ENCODE measurements around the gene IFITM5. TPM values are rescaled to one million over a fixed set of nuclear protein-coding genes. Genes with fewer than 3 reads are reported as not detected.

The IFITM5 gene
- not detected in 2 replicates for total RNA-seq (ENCODE audit: low replicate concordance)
- long read RNA-seq, result 0 reads

- no peak for DNase-seq (ENCODE audit: extremely low spot score, unreplicated experiment)
- H3K9me3 Mint-ChIP-seq, result no peaks in the 10 kb centered on the region
- H3K4me1 Mint-ChIP-seq (ENCODE audit: unreplicated experiment), result peaks cover 9% of the 10 kb centered on the region
- no peak within 1 kb of the TSS for H3K4me3 Mint-ChIP-seq
- peaks cover 12% of the 10 kb centered on the region for H3K27me3 Mint-ChIP-seq
- H3K36me3 Mint-ChIP-seq, result no peaks in the 10 kb centered on the region
- peak within 1 kb of the TSS; percentile 7 for H3K27ac Mint-ChIP-seq
- TF ChIP-seq CTCF (conservative IDR thresholded peaks at IDR 0.05), result no peak
Observed at GRCh38 chr11:299081-299891, at the start of gene IFITM5. Gene IFITM5, minus strand, starts transcription at chr11:299526. Its CDS starts 36 bp downstream, at chr11:299490.

- TF ChIP-seq CTCF (conservative IDR thresholded peaks at IDR 0.05), result no peak
- H3K4me1 Mint-ChIP-seq (ENCODE audit: unreplicated experiment), result peaks cover 14% of the 10 kb centered on the region
- no peaks in the 10 kb centered on the region for H3K9me3 Mint-ChIP-seq
- no peak overlapping the region for H3K27ac Mint-ChIP-seq
- no peaks in the 10 kb centered on the region for H3K27me3 Mint-ChIP-seq
- DNase-seq (ENCODE audit: extremely low spot score, unreplicated experiment), result no peak
- no peak overlapping the region for H3K4me3 Mint-ChIP-seq
- no peaks in the 10 kb centered on the region for H3K36me3 Mint-ChIP-seq
Observed at GRCh38 chr11:346529-346928, 47.2 kb upstream of the IFITM5 start.

- TF ChIP-seq CTCF (conservative IDR thresholded peaks at IDR 0.05), result no peak
- H3K36me3 Mint-ChIP-seq, result no peaks in the 10 kb centered on the region
- H3K27me3 Mint-ChIP-seq, result peaks cover 3% of the 10 kb centered on the region
- no peak overlapping the region for H3K27ac Mint-ChIP-seq
- H3K4me3 Mint-ChIP-seq, result no peak overlapping the region
- H3K4me1 Mint-ChIP-seq (ENCODE audit: unreplicated experiment), result peaks cover 5% of the 10 kb centered on the region
- DNase-seq (ENCODE audit: extremely low spot score, unreplicated experiment), result no peak
- no peaks in the 10 kb centered on the region for H3K9me3 Mint-ChIP-seq
Observed at GRCh38 chr11:344836-345578, 45.7 kb upstream of the IFITM5 start.

- peak overlapping the region; percentile 21 for H3K27ac Mint-ChIP-seq
- H3K36me3 Mint-ChIP-seq, result no peaks in the 10 kb centered on the region
- H3K9me3 Mint-ChIP-seq, result no peaks in the 10 kb centered on the region
- no peak for DNase-seq (ENCODE audit: extremely low spot score, unreplicated experiment)
- peaks cover 3% of the 10 kb centered on the region for H3K27me3 Mint-ChIP-seq
- no peak overlapping the region for H3K4me3 Mint-ChIP-seq
- TF ChIP-seq CTCF (conservative IDR thresholded peaks at IDR 0.05), result no peak
- peaks cover 5% of the 10 kb centered on the region for H3K4me1 Mint-ChIP-seq (ENCODE audit: unreplicated experiment)
Observed at GRCh38 chr11:342328-342727, 43.0 kb upstream of the IFITM5 start.

GRCh38 chr11:340539-341512 is 41.5 kb upstream of the IFITM5 start:
- no peak for DNase-seq (ENCODE audit: extremely low spot score, unreplicated experiment)
- Mint-ChIP-seq H3K4me3 (no peak overlapping the region), H3K27ac (no peak overlapping the region), H3K9me3 (no peaks in the 10 kb centered on the region), H3K27me3 (peaks cover 3% of the 10 kb centered on the region), H3K36me3 (no peaks in the 10 kb centered on the region), H3K4me1 (ENCODE audit: unreplicated experiment) (peaks cover 16% of the 10 kb centered on the region)
- no peak for TF ChIP-seq CTCF (conservative IDR thresholded peaks at IDR 0.05)

Measured in type B pancreatic cell (in vitro differentiated cells).